NT2/D1 (cell line): ENCODE data around the gene NAA25.

Source experiments
- SUZ12 ChIP-seq: IDR thresholded peaks from 2 replicates; pipeline ENCODE4 v1.6.1; 2011; ENCODE audit not compliant: insufficient read length, insufficient read depth; ENCODE audit errors: extremely low read depth
- YY1 ChIP-seq: IDR thresholded peaks from 2 replicates; pipeline ENCODE4 v1.6.1; 2011; ENCODE audit not compliant: insufficient read length, insufficient read depth
- ZNF274 ChIP-seq: IDR thresholded peaks from 2 replicates; pipeline ENCODE4 v1.6.1; 2011; ENCODE audit warnings: mild to moderate bottlenecking, low read depth, low read length

DNA sequence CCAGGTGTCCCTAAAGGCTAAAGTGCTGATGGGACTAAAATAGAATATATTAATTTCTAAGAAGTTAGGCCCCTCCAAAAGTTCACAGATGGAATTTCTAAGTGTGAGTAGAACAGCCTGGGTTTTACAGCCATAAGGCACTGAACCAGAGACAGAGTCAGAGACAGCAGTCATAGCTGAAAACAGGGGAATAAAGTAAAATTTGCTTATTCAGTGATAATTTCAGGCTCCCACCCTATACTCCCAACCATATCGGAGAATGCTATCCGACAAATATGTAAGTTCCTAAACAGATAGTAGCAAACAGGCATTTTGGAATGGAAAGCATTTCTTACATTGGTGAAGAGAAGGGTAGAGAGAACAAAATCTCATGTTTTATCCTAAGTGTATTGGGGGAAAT is 45.3 kb downstream of the NAA25 start:
- TF ChIP-seq ZNF274 (no peak), YY1 (no peak), SUZ12 (no peak)
